DMS79 treated with DMSO at 0.1 percent for 48 hours (cell line): ENCODE measurements around the gene ARSG.
"Not testable (repeated sequence)": the region's sequence is repeated elsewhere in the genome, so short reads cannot be mapped to it uniquely, and the experiment has no call there.

Experiments
- DNase-seq: peaks from one replicate; lab custom pipeline; 2025; lab: John Stamatoyannopoulos, UW

ARSG gene

DNA sequence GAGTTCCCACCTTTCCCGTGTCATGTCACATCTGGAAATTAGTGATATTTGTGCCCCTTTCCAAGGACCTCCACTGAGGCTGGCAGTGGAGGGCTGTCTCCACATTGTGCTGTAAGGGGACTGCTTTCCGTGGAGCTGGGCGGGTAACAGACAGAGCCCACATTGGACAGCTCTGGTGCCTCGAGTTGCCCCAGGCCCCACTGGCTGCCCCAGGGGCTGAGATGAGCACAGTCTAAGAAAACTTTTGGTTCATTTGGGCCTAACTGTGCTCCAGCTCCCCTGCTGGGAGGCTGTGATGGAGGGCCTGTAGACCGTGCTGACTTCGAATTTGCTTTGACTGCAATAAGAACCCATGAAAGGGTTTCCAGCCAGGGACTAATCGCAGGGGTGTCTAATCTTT lies 38.0 kb downstream of the ARSG start:
- no peak for DNase-seq

- not testable (repeated sequence) for DNase-seq
These were observed 40.6 kb downstream of the ARSG start for GRCh38 chr17:68331932-68332331.

- DNase-seq = no peak
These were observed 43.1 kb downstream of the ARSG start for GRCh38 chr17:68334393-68334792.

DNA sequence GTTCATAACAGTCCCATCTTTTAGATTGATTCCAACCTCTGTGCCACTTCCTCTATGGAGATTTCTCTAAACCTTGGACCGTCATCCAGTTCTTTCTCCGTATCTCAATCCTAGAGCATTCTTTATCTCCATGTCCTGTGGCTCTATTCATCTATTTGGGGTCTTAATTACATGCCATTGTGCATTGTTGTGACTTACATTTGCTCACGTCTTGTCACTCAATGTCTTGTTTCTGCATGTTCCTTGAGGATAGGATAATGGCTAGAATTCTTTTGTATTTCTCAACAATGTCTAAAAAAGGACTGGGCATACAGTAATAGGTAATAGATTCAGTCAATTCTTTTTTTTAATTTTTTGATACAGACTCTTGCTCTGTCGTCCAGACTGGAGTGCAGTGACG lies 50.2 kb downstream of the ARSG start:
- no peak for DNase-seq

DNA sequence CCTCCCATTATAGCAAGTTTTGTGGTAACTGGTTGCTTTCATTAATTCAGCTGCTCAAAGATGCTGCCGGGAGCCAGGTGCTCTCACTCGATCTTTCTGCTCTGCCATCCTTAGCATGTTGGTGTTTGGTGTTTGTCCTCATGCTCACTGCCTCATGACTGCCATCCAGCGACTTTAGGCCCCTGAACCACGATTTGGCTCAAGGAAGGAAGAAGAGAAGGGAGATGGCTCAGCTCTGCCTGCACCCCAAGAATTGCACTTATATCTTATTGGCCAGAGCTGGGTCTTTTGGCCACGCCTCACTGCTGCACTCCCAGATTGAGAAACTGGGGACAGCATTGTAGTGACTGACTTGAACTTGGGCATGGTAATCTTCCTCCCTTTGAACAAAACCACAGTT lies 52.7 kb downstream of the ARSG start:
- no peak for DNase-seq

DNA sequence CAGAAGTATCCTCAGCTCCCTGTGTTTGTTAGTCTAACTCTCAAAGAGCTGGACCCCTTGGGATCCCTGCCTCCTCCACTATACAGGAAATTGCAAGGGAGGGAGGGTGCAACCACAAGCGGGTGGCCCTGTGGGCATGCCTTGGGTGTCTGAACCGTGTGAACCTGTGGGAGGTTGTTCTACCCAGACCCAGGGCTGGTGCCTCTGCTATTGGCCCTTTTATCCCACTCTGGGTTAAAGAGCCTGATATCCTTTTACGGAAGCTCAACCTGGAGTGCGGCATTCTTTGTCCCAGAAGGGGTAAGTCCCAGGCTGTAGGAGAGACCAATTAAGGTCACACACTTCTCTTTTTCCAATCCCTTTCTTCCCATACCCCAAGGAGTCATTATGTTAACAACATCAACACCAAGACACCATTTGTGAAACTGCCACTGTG lies 53.4 kb downstream of the ARSG start:
- no peak for DNase-seq

DNA sequence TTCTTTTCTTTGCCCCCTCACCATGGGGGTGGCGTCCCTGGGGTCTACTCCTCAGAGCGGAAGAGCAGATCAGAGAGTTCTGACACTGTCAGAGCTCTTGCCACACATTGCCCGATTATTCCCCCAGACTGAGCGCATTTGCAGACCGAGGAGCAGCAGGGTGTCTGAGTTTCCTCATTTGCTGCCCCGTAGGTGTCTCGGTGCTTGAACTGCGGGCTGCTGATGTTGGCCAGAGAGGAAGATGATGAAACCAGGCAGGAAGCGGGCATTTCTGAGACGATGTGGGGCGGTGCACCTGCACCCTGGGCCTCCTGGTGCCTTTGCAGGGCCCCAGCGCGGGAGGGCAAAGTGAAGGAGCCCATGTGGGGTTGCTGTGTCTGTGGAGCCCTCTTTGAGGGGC lies 55.2 kb downstream of the ARSG start:
- no peak for DNase-seq

DNA sequence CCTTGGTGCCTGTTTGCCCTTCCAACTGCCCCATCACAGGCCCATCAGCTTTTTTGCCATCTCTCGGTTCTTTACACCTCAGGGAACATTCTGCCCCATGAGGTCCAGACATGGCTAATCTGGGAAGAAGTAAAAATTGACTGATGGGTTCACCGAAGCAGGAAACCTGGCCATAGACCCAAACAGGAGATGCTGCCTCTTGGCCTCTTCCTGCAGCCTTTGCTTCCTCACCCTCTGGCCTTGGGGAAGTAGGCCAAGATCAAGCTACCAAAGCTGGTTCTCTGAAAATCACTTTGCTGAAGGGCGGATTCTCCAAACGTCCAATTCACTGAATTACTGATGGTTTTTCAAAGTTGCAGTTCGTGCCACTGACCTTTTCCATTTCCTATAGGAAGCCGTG lies 56.1 kb downstream of the ARSG start:
- no peak for DNase-seq

DNA sequence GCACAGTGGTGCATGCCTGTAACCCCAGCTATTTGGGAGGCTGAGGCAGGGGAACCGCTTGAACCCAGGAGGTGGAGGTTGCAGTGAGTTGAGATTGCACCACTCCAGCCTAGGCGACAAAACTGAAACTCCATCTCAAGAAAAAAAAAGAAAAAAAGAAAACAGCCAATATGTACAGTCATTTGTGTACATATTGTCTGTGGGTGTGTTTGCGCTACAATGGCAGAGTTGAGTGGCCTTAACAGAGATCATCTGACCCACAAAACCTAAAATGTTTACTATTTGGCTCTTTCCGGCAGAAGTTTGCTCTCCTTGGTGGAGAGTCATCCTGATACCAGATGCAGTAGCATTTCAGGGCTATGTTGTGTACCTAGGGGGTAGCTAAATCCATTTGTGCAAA lies 57.9 kb downstream of the ARSG start:
- DNase-seq = no peak

DNA sequence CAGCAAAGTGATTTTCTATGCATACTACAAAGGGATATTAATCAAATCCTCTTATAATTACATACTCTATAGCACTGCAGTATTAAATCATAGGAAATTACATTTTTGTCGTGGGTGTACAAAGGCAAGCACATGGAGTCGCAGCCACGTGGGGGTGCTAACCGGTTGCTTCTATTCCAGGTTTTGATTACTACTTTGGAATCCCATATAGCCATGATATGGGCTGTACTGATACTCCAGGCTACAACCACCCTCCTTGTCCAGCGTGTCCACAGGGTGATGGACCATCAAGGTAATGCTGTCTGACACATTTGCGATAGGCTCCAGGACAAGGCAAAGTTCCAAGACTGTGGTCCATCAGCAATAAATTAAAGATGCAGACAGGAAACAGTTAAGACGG lies 60.1 kb downstream of the ARSG start:
- DNase-seq = no peak

GRCh38 chr17:68352041-68352440 lies 60.7 kb downstream of the ARSG start:
- no peak for DNase-seq

DNA sequence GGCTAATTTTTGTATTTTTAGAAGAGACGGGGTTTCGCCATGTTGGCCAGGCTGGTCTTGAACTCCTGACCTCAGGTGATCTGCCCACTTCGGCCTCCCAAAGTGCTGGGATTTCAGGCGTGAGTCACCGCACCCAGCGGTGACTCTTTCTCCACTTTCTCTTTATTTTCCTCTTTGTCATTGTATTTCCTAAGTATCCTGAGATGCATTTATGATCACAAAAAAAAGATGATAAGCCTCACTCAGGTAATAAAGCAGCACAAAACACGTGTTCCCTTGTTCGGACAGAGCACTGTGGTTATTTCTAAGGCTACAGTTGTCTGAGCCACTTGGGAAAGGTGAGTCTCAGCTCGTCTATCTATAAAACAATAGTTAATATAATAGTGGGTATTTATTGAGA lies 61.4 kb downstream of the ARSG start:
- not testable (repeated sequence) for DNase-seq

GRCh38 chr17:68353111-68353521 lies 61.8 kb downstream of the ARSG start:
- no peak for DNase-seq

- DNase-seq = not testable (repeated sequence)
These were observed 63.0 kb downstream of the ARSG start for GRCh38 chr17:68354311-68354710.

- DNase-seq = not testable (repeated sequence)
These were observed 63.8 kb downstream of the ARSG start for GRCh38 chr17:68355108-68355507.

DNA sequence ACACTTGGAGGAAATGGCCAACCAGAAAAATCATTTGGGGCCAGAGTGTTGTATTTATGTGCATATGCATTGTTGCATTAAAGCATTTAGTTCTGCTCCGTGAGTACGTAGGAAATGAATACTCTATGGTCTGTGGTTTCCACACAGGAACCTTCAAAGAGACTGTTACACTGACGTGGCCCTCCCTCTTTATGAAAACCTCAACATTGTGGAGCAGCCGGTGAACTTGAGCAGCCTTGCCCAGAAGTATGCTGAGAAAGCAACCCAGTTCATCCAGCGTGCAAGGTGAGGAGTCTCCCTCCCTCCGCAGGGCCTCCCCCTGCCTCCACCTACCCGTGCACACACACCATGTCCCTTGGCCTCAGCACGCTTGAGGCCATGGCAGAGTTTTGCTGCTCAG lies 65.2 kb downstream of the ARSG start:
- DNase-seq = no peak

DNA sequence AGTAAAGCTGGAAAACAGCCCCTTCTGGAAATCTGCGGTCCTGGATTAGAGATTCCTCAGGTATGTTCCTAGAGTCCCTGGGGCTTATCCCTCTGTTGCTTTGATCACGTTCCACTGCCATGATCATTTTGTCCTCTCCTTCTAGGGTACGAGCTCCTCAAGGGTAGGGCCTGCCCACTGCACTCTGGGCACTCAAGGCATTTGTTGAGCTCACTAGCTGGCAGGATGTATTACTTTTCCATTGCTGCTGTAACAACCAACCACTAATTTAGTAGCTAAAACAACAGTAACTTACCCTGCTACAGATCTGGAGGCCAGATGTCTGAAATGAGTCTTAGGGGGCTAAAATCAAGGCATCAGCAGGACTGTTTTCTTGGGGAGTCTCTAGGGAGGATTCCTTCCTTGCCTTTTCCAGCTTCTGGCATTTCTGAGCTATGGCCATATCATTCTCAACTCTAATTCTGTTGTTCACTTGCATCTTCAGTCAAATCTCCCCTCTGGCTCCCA lies 65.7 kb downstream of the ARSG start:
- DNase-seq = no peak

DNA sequence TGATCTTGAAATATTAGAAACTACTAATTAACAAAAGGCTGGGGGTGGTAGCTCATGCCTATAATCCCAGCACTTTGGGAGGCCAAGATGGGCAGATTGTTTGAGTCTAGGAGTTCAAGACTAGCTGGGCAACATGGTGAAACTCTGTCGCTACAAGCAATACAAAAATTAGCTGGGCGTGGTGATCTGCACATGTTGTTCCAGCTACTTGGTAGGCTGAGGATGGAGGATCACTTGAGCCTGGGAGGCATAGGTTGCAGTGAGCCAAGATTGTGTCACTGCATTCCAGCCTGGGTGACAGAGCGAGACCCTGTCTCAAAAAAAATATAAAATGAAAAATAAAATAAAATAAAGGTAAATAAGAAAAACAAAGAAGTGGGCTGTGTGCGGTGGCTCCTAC lies 66.6 kb downstream of the ARSG start:
- DNase-seq = no peak

GRCh38 chr17:68359791-68360535 lies 68.7 kb downstream of the ARSG start:
- DNase-seq = no peak

DNA sequence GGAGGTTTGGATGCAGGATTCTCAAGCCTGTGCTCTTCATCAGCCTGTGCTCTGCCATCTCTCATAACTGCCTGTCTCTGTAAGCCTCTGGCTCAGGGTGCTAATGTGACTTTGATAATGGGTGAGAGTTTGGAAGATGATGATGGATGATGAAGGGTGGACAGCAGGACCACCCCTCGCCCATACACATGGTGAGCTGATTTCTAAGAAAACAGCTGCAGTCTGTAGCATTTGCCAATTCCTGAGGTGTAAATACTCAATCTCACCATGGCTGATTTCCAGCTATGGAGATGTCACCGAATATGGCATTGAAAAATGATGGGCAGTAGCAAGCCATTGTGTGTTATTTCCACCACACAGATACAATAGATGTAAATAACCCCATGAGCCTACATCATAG lies 74.2 kb downstream of the ARSG start:
- no peak for DNase-seq

DNA sequence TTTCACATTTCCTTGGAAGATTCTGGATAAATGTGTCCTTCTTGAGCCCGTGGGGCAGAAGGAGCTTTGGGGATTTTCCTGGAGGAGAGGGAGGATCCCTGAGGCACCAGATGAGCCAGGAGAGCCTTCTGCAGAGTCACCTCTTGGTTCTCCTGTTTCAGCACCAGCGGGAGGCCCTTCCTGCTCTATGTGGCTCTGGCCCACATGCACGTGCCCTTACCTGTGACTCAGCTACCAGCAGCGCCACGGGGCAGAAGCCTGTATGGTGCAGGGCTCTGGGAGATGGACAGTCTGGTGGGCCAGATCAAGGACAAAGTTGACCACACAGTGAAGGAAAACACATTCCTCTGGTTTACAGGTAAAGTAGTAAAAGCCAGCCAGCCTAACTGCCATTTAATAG lies 77.1 kb downstream of the ARSG start:
- no peak for DNase-seq

DNA sequence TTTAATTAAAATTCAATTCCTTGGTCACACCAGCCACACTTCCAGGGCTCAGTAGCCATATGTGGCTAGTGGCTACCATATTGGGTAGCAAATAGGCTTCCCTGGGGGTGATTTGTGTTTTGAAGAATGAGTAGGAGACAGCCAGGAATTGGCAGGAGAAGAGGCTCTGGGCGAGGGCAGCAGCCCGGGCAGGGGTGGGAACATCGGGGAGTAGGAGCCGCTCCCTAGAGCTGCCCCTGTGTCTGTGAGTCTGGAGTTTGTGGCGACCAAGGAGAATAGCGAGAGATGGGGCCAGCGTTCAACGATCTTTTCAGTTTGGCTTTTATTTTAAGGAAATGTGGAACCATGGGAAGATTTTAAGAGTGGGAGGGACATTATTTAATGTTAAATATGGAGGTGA lies 84.3 kb downstream of the ARSG start:
- DNase-seq = no peak

DNA sequence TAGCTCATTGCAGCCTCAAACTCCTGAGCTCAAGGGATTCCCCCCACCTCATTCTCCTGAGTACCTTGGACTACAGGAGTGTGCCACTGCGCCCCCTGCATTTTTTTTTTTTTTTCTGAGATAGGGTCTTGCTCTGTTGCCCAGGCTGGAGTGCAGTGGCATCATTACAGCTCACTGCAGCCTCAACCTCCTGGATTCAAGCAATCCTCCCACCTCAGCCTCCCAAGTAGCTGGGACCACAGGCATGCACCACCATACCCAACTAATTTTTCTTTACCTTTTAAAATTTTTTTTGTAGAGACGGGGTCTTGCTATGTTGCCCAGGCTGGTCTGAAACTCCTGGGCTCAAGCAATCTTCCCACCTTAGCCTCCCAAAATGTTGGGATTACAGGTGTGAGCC lies 84.9 kb downstream of the ARSG start:
- not testable (repeated sequence) for DNase-seq

GRCh38 chr17:68377771-68378267 lies 86.5 kb downstream of the ARSG start:
- no peak for DNase-seq
